PC-9 (cell line): ENCODE data around the gene FEZ2. TPM values are rescaled to one million over a fixed set of nuclear protein-coding genes. Genes with fewer than 3 reads are reported as not detected.

ENCODE experiments used
- BruUV-seq: library from RNA; stranded (reverse); fragments of 400-500 nt; replicated peaks from 2 replicates; lab custom pipeline; 2021; lab: Mats Ljungman, UMichigan
- CTCF ChIA-PET: fragments of 300-600 bp; sonication (Branson Sonifier 250); formaldehyde crosslinking; loops from one replicate; lab custom pipeline; 2022; ENCODE audit warnings: antibody characterized with exemption; lab: Charles Lee
- POLR2A ChIA-PET: fragments of 300-600 bp; sonication (Branson Sonifier 250); formaldehyde crosslinking; loops from one replicate; lab custom pipeline; 2022; ENCODE audit warnings: antibody characterized with exemption; ENCODE audit not compliant: unreplicated experiment; lab: Charles Lee
- DNase-seq, 2 experiments: peaks; one replicate each; pipeline versions ENCODE4 v3.0.0 to v3.0.0-alpha.2; 2015 to 2022; ENCODE audit warnings: mixed read lengths in 1 of 2
- H2AFZ ChIP-seq: fragments of 200-600 bp; sonication (generic); 2 replicates; pipeline ENCODE4 v1.8.1; 2017; ENCODE audit warnings: antibody characterized with exemption
- H3F3A ChIP-seq: fragments of 200-600 bp; sonication (generic); 2 replicates; pipeline ENCODE4 v1.8.1; 2017; ENCODE audit warnings: antibody characterized with exemption, mild to moderate bottlenecking, low read depth; ENCODE audit not compliant: insufficient read depth
- H3K27ac ChIP-seq: fragments of 200-600 bp; sonication (generic); 2 replicates; pipeline ENCODE4 v1.6.1; 2016; ENCODE audit warnings: mixed run types
- H3K27me3 ChIP-seq: fragments of 200-600 bp; sonication (generic); 2 replicates; pipeline ENCODE4 v1.6.1; 2016; ENCODE audit warnings: low read depth, mixed run types; ENCODE audit not compliant: insufficient read depth
- H3K36me3 ChIP-seq: fragments of 200-600 bp; sonication (generic); 2 replicates; pipeline ENCODE4 v1.6.1; 2016; ENCODE audit warnings: low read depth, mixed run types
- H3K4me1 ChIP-seq: fragments of 200-600 bp; sonication (generic); replicated peaks from 2 replicates; pipeline ENCODE4 v1.6.1; 2016; ENCODE audit warnings: mixed run types; ENCODE audit not compliant: insufficient read depth
- H3K4me2 ChIP-seq: fragments of 200-600 bp; sonication (generic); 2 replicates; pipeline ENCODE4 v1.6.1; 2017; ENCODE audit warnings: mixed run types
- H3K4me3 ChIP-seq: fragments of 200-600 bp; sonication (generic); 2 replicates; pipeline ENCODE4 v1.6.1; 2016; ENCODE audit warnings: mixed run types
- H3K79me2 ChIP-seq: fragments of 200-600 bp; sonication (generic); 2 replicates; pipeline ENCODE4 v1.6.1; 2017; ENCODE audit warnings: low read depth, mixed run types
- H3K9me2 ChIP-seq: fragments of 200-600 bp; sonication (generic); 2 replicates; pipeline ENCODE4 v1.8.1; 2017; ENCODE audit warnings: mild to moderate bottlenecking; ENCODE audit not compliant: insufficient read depth
- H3K9me3 ChIP-seq: fragments of 200-600 bp; sonication (generic); 2 replicates; pipeline ENCODE4 v1.8.1; 2016; ENCODE audit warnings: low read depth; ENCODE audit not compliant: insufficient read depth
- H4K20me1 ChIP-seq: fragments of 200-600 bp; sonication (generic); 2 replicates; pipeline ENCODE4 v1.8.1; 2017; ENCODE audit not compliant: insufficient read depth
- EZH2 ChIP-seq: fragments of 200-600 bp; sonication (generic); IDR thresholded peaks from 2 replicates; pipeline ENCODE4 v1.8.0; 2017; ENCODE audit warnings: antibody characterized with exemption, low read depth
- intact Hi-C: fragments of 100-400 bp; cut with micrococcal nuclease; formaldehyde crosslinking; loops from one replicate; pipeline ENCODE4 v1.10.0; 2022; ENCODE audit not compliant: unreplicated experiment
- total RNA-seq: library from RNA; stranded (reverse); gene quantifications from 2 replicates; pipeline ENCODE4 v1.2.3, GENCODE V29; 2021
- TF ChIP-seq, protein P1 (sequence below): fragments of 200-600 bp; sonication (generic); conservative IDR thresholded peaks from 2 replicates; pipeline ENCODE4 v1.6.1; 2017; ENCODE audit warnings: mixed run types, antibody characterized with exemption, mild to moderate bottlenecking, moderate library complexity

FEZ2 gene
- total RNA-seq, 1 experiment from 2014 or later: 33.9 TPM

DNA sequence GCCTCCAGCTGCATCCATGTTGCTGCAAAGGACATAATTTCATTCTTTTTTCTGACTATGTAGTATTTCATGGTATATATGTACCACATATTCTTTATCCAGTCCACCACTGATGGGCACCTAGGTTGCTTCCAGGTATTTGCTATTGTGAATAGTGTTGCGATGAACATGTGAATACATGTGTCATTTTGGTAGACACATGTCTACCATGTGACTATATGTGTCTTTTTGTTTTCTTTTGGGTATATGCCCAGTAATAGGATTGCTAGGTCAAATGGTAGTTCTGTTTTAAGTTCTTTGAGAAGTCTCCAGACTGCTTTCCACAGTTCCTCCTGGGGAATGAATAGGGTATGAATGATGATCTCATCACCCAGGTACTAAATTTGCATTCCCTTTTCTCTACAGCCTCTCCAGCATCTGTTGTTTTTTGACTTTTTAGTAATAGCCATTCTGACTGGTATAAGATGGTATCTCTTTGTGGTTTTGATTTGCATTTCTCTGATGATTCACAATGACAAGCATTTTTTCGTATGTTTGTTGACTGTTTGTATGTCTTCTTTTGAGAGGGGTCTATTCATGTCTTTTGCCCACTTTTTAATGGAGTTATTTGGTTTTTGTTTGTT, 35.6 kb upstream of the FEZ2 start:
- DNase-seq: peak in 1 of 2 experiments; percentile 64
- no peaks in the 10 kb centered on the region for H3K27me3 ChIP-seq
- CTCF ChIA-PET: no interaction called here

DNA sequence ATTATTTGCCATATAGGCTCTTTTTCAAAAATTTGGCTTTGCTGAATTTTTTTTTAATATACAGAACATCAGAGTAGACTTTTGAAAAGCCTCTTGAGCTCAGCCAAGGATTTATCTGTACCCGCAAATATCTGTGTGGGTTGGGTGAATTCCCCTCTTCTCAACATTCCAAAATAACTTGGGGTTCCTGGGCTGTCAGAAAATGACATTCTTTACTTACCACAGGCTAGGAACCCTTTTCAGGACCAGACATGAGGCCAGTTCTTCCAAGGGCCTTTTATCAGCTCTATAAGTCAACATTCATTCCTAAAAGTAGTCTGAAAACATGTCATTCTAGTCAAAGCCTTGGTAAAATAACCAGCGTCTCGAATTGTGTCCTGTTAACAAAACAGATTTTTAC, 28.8 kb upstream of the FEZ2 start:
- peaks cover 13% of the 10 kb centered on the region for H3K9me3 ChIP-seq
- H3K27me3 ChIP-seq: no peaks in the 10 kb centered on the region
- no peak for DNase-seq
- POLR2A ChIA-PET: no interaction called here
- no peaks in the 10 kb centered on the region for H3K36me3 ChIP-seq
- no peaks in the 10 kb centered on the region for H4K20me1 ChIP-seq
- no peak overlapping the region for H3K4me2 ChIP-seq
- no peak overlapping the region for H2AFZ ChIP-seq
- intact Hi-C loops: no loop called here
- H3K9me2 ChIP-seq: no peaks in the 10 kb centered on the region
- no peak overlapping the region for H3K4me3 ChIP-seq
- CTCF ChIA-PET: no interaction called here
- no peak for TF ChIP-seq EZH2
- TF ChIP-seq, protein P1, sequence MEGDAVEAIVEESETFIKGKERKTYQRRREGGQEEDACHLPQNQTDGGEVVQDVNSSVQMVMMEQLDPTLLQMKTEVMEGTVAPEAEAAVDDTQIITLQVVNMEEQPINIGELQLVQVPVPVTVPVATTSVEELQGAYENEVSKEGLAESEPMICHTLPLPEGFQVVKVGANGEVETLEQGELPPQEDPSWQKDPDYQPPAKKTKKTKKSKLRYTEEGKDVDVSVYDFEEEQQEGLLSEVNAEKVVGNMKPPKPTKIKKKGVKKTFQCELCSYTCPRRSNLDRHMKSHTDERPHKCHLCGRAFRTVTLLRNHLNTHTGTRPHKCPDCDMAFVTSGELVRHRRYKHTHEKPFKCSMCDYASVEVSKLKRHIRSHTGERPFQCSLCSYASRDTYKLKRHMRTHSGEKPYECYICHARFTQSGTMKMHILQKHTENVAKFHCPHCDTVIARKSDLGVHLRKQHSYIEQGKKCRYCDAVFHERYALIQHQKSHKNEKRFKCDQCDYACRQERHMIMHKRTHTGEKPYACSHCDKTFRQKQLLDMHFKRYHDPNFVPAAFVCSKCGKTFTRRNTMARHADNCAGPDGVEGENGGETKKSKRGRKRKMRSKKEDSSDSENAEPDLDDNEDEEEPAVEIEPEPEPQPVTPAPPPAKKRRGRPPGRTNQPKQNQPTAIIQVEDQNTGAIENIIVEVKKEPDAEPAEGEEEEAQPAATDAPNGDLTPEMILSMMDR: no peak
- H3K79me2 ChIP-seq: no peaks in the 10 kb centered on the region
- H3K4me1 ChIP-seq: no peaks in the 10 kb centered on the region
- no peak overlapping the region for H3K27ac ChIP-seq
- BruUV-seq: no TSS peak
- H3F3A ChIP-seq: no peaks in the 10 kb centered on the region

More for the DNA sequence above, 35.6 kb upstream of the FEZ2 start:
- Histone ChIP-seq H2AFZ (no peak overlapping the region), H3K4me3 (no peak overlapping the region), H3K36me3 (no peaks in the 10 kb centered on the region), H4K20me1 (no peaks in the 10 kb centered on the region), H3K9me3 (peaks cover 9% of the 10 kb centered on the region), H3K27ac (peak overlapping the region; percentile 39), H3K79me2 (no peaks in the 10 kb centered on the region), H3K4me2 (no peak overlapping the region), H3K9me2 (no peaks in the 10 kb centered on the region), H3K4me1 (peaks cover 7% of the 10 kb centered on the region; the same call in 1 of the 2 replicates), H3F3A (0 out of 2 replicates have a peak, but pooled peaks cover 5% of the 10 kb centered on the region)
- POLR2A ChIA-PET: interaction anchor here (0.7 kb wide), 1 partner anchor 17 kb away, joined by 3 read pairs; no protein-coding TSS in a partner anchor
- intact Hi-C loops: no loop called here
- BruUV-seq: no TSS peak
- TF ChIP-seq, protein P1: no peak
- no peak for TF ChIP-seq EZH2

DNA sequence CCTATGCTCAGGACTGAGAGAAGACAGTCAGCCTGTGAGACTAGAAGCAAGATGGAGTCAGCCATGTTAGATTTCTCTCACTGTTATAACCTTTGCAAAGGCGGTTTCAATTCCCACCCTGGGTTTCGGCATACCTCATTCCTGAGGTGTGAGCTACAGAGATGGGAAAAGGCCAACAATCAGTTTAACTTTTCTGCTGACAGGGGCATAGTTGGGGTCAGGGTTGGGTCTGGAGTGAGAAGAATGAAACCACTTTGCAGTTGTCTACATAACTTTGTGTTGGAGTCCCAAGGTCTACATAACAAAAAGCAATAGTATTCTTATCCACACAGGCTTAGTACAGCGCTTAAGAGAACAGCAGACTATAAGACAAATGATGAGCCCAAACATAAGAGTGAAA, 28.1 kb upstream of the FEZ2 start:
- Histone ChIP-seq H3K4me2 (no peak overlapping the region), H3K4me1 (no peaks in the 10 kb centered on the region), H3K27me3 (no peaks in the 10 kb centered on the region), H3K79me2 (no peaks in the 10 kb centered on the region), H3K9me2 (no peaks in the 10 kb centered on the region), H4K20me1 (no peaks in the 10 kb centered on the region), H3K4me3 (no peak overlapping the region), H3K36me3 (no peaks in the 10 kb centered on the region), H2AFZ (no peak overlapping the region), H3K27ac (no peak overlapping the region), H3K9me3 (peaks cover 13% of the 10 kb centered on the region), H3F3A (no peaks in the 10 kb centered on the region)
- ChIA-PET CTCF (no interaction called here), POLR2A (no interaction called here)
- DNase-seq: no peak
- no TSS peak for BruUV-seq
- TF ChIP-seq, protein P1: no peak
- no peak for TF ChIP-seq EZH2
- intact Hi-C loops: no loop called here
